Loucy (cell line): Measurements from ENCODE around the gene TREM2.

Experiments
- H2AFZ ChIP-seq: fragments of 200-600 bp; sonication (generic); 2 replicates; pipeline ENCODE4 v1.6.0; 2016; ENCODE audit warnings: antibody characterized with exemption, mild to moderate bottlenecking, low read length, moderate library complexity
- H3F3A ChIP-seq: fragments of 200-600 bp; 2 replicates; pipeline ENCODE4 v1.6.0; 2016; ENCODE audit warnings: antibody characterized with exemption, low read depth, mild to moderate bottlenecking
- H3K27me3 ChIP-seq: fragments of 200-600 bp; sonication (generic); 2 replicates; pipeline ENCODE4 v1.6.1; 2014; ENCODE audit warnings: low read length, mild to moderate bottlenecking; ENCODE audit not compliant: insufficient read depth, poor library complexity, severe bottlenecking
- H3K36me3 ChIP-seq: fragments of 200-600 bp; sonication (generic); 2 replicates; pipeline ENCODE4 v1.6.1; 2016; ENCODE audit warnings: low read length; ENCODE audit not compliant: insufficient read depth
- H3K4me1 ChIP-seq: fragments of 200-600 bp; sonication (generic); 2 replicates; pipeline ENCODE4 v1.5.1; 2014; ENCODE audit warnings: low read length, mild to moderate bottlenecking; ENCODE audit not compliant: insufficient read depth, poor library complexity, severe bottlenecking
- H3K4me2 ChIP-seq: fragments of 200-600 bp; sonication (generic); 2 replicates; pipeline ENCODE4 v1.6.0; 2014; ENCODE audit warnings: antibody characterized with exemption, low read length, low read depth, mild to moderate bottlenecking; ENCODE audit not compliant: poor library complexity, severe bottlenecking
- H3K4me3 ChIP-seq: fragments of 200-600 bp; sonication (generic); 2 replicates; pipeline ENCODE4 v1.5.1; 2014; ENCODE audit warnings: low read length, mild to moderate bottlenecking, mixed read lengths; ENCODE audit not compliant: poor library complexity, severe bottlenecking
- H3K79me2 ChIP-seq: fragments of 200-600 bp; sonication (generic); 2 replicates; pipeline ENCODE4 v1.6.1; 2014; ENCODE audit warnings: low read length; ENCODE audit not compliant: insufficient read depth
- H3K9ac ChIP-seq: fragments of 200-600 bp; sonication (generic); 2 replicates; pipeline ENCODE4 v1.6.0; 2014; ENCODE audit warnings: mild to moderate bottlenecking, low read depth, low read length, moderate library complexity; ENCODE audit not compliant: poor library complexity, severe bottlenecking
- H3K9me2 ChIP-seq: fragments of 200-600 bp; sonication (generic); replicated peaks from 2 replicates; pipeline ENCODE4 v1.6.1; 2016; ENCODE audit warnings: low read depth, low read length, mixed read lengths
- H3K9me3 ChIP-seq: fragments of 200-600 bp; sonication (generic); 2 replicates; pipeline ENCODE4 v1.6.1; 2014; ENCODE audit warnings: mild to moderate bottlenecking, antibody characterized with exemption, low read length, low read depth; ENCODE audit not compliant: insufficient read depth
- H4K20me1 ChIP-seq: fragments of 200-600 bp; sonication (generic); 2 replicates; pipeline ENCODE4 v1.6.0; 2014; ENCODE audit warnings: antibody characterized with exemption, low read length, mild to moderate bottlenecking; ENCODE audit not compliant: insufficient read depth, poor library complexity, severe bottlenecking
- EZH2phosphoT487 ChIP-seq: fragments of 200-600 bp; IDR thresholded peaks from 2 replicates; pipeline ENCODE4 v1.6.1; 2018; ENCODE audit warnings: antibody characterized with exemption, mild to moderate bottlenecking, moderate library complexity, borderline replicate concordance
- TF ChIP-seq, protein P1 (sequence below): fragments of 200-600 bp; sonication (generic); conservative IDR thresholded peaks from 2 replicates; pipeline ENCODE4 v1.5.1; 2014; ENCODE audit warnings: mild to moderate bottlenecking, antibody characterized with exemption, low read length

The TREM2 gene

DNA sequence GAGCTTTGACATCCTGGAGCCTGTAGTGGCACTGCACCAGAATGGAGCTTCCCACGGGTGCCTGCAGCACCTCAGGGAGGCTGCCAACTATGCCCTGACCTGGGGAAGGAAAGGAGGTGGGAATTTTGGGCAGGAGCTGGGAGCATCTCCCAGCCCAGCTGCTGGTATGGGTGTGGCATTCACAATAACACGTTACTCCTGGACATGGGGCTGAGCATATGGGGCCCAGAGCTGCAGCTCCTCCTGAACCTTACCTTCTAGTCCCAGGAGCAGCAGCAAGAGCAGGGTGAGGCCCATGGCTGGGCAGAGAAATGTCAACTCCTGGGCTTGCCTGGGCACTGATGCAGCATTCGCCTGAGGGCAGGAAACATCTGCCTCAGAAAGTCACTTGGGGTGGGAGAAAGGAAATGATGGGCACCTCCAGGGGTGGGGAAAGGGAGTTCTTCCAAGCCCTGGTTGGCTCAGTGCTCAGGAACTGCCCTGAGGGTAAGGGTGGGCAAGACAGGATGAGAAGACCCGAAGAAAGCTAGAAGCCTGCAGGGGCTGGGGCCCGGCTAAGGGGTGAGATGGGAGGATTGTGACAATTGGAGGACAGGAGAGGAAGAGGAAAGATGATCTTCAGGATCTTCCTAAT is 8.8 kb downstream of the TREM2 start, which contains the start of gene TREML1:
Gene TREML1 (minus strand): TSS at position 356 of the 634 bp plus-strand sequence. CDS start 59 bp downstream, at position 297.
- H3K36me3 ChIP-seq: no peaks in the 10 kb centered on the region
- TF ChIP-seq, protein P1, sequence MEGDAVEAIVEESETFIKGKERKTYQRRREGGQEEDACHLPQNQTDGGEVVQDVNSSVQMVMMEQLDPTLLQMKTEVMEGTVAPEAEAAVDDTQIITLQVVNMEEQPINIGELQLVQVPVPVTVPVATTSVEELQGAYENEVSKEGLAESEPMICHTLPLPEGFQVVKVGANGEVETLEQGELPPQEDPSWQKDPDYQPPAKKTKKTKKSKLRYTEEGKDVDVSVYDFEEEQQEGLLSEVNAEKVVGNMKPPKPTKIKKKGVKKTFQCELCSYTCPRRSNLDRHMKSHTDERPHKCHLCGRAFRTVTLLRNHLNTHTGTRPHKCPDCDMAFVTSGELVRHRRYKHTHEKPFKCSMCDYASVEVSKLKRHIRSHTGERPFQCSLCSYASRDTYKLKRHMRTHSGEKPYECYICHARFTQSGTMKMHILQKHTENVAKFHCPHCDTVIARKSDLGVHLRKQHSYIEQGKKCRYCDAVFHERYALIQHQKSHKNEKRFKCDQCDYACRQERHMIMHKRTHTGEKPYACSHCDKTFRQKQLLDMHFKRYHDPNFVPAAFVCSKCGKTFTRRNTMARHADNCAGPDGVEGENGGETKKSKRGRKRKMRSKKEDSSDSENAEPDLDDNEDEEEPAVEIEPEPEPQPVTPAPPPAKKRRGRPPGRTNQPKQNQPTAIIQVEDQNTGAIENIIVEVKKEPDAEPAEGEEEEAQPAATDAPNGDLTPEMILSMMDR: no peak
- TF ChIP-seq EZH2phosphoT487: no peak
- H3K27me3 ChIP-seq: no peaks in the 10 kb centered on the region
- no peaks in the 10 kb centered on the region for H3F3A ChIP-seq
- H2AFZ ChIP-seq: no peak within 1 kb of the TSS
- H4K20me1 ChIP-seq: no peaks in the 10 kb centered on the region
- no peak within 1 kb of the TSS for H3K4me3 ChIP-seq
- H3K79me2 ChIP-seq: no peaks in the 10 kb centered on the region
- H3K4me2 ChIP-seq: no peak within 1 kb of the TSS
- H3K9ac ChIP-seq: no peak within 1 kb of the TSS
- no peaks in the 10 kb centered on the region for H3K9me2 ChIP-seq
- H3K9me3 ChIP-seq: no peaks in the 10 kb centered on the region
- H3K4me1 ChIP-seq: no peaks in the 10 kb centered on the region

GRCh38 chr6:41153451-41153850 is 9.5 kb downstream of the TREM2 start:
- no peaks in the 10 kb centered on the region for H3K9me3 ChIP-seq
- H3K79me2 ChIP-seq: no peaks in the 10 kb centered on the region
- H4K20me1 ChIP-seq: no peaks in the 10 kb centered on the region
- no peak overlapping the region for H3K4me3 ChIP-seq
- no peaks in the 10 kb centered on the region for H3K4me1 ChIP-seq
- H3K4me2 ChIP-seq: no peak overlapping the region
- no peaks in the 10 kb centered on the region for H3K9me2 ChIP-seq
- H2AFZ ChIP-seq: no peak overlapping the region
- no peak overlapping the region for H3K9ac ChIP-seq
- H3F3A ChIP-seq: no peaks in the 10 kb centered on the region
- no peaks in the 10 kb centered on the region for H3K36me3 ChIP-seq
- no peaks in the 10 kb centered on the region for H3K27me3 ChIP-seq
- no peak for TF ChIP-seq EZH2phosphoT487
- TF ChIP-seq, protein P1: no peak

DNA sequence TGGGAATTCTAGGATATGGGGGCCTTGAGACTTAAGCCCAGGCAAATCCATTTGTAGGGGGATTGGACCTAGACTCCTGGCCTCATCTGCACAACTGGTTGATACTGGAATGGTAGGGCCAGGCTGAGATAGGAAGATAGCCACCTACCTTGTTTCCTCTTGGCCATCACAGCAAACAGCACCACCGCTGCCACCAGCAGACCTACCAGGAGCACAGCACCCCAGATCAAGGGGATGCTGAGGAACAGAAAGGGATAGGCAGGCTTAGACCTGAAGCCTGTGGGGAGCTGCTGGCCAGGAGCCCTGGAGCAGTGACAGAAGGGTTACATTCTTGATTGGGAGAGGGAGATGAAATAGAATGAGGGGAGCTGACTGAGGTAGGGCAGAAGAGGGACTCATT is 12.2 kb downstream of the TREM2 start:
- H4K20me1 ChIP-seq: no peaks in the 10 kb centered on the region
- no peaks in the 10 kb centered on the region for H3K4me1 ChIP-seq
- H3F3A ChIP-seq: no peaks in the 10 kb centered on the region
- no peaks in the 10 kb centered on the region for H3K36me3 ChIP-seq
- no peaks in the 10 kb centered on the region for H3K9me2 ChIP-seq
- no peak overlapping the region for H2AFZ ChIP-seq
- TF ChIP-seq EZH2phosphoT487: no peak
- TF ChIP-seq, protein P1: peak; percentile 55
- H3K9ac ChIP-seq: no peak overlapping the region
- H3K4me3 ChIP-seq: no peak overlapping the region
- H3K4me2 ChIP-seq: no peak overlapping the region
- H3K27me3 ChIP-seq: no peaks in the 10 kb centered on the region
- no peaks in the 10 kb centered on the region for H3K9me3 ChIP-seq
- no peaks in the 10 kb centered on the region for H3K79me2 ChIP-seq
